Transverse colon (tissue), 4 donors: ENCODE data around the gene RAE1. TPM values are rescaled to one million over a fixed set of nuclear protein-coding genes. Genes with fewer than 3 reads are reported as not detected.
"Not testable (repeated sequence)": the region's sequence is repeated elsewhere in the genome, so short reads cannot be mapped to it uniquely, and the experiment has no call there.

ENCODE experiments used
- DNase-seq: peaks from one replicate; pipeline ENCODE4 v3.0.0-alpha.2; 2019
- H3K27ac ChIP-seq, 4 donors: fragments of 200-600 bp; sonication (generic); 2 replicates each; pipeline ENCODE4 v1.5.1; 2016 to 2018; ENCODE audit warnings: inconsistent platforms in 4 of 4
- H3K27me3 ChIP-seq: fragments of 200-600 bp; sonication (generic); 2 replicates; pipeline ENCODE4 v1.5.1; 2017; ENCODE audit warnings: inconsistent platforms
- H3K36me3 ChIP-seq, 4 donors: fragments of 200-600 bp; sonication (generic); 2 replicates each; pipeline ENCODE4 v1.5.1; 2017 to 2019; ENCODE audit warnings: inconsistent platforms in 4 of 4
- H3K4me1 ChIP-seq, 4 donors: fragments of 200-600 bp; sonication (generic); 2 replicates each; pipeline ENCODE4 v1.5.1; 2017 to 2020; ENCODE audit warnings: inconsistent platforms in 4 of 4
- H3K4me3 ChIP-seq, 4 donors: fragments of 200-600 bp; sonication (generic); 1 replicate in 1 of 4; 2 replicates in 3 of 4; pipeline versions ENCODE4 v1.5.1 to v1.6.1; 2017 to 2019; ENCODE audit warnings: inconsistent platforms in 4 of 4
- H3K9me3 ChIP-seq, 2 donors: fragments of 200-600 bp; sonication (generic); 2 replicates each; pipeline ENCODE4 v1.5.1; 2017 to 2019; ENCODE audit warnings: inconsistent platforms in 2 of 2
- CTCF ChIP-seq, 5 experiments: fragments of 200-600 bp in 3 of 5; fragments of 450-650 bp in 2 of 5; sonication (generic) in 3 of 5; IDR thresholded peaks; 1 replicate in 2 of 5; 2 replicates in 3 of 5; pipeline ENCODE4 v1.5.1; 2016 to 2017; ENCODE audit warnings: antibody characterized with exemption in 5 of 5, inconsistent platforms in 3 of 5, mild to moderate bottlenecking in 2 of 5, moderate library complexity in 1 of 5
- EP300 ChIP-seq: sonication (generic); formaldehyde crosslinking; IDR thresholded peaks from one replicate; pipeline ENCODE4 v1.6.1; 2017; ENCODE audit warnings: antibody characterized with exemption, low read depth
- POLR2A ChIP-seq: fragments of 450-650 bp; IDR thresholded peaks from one replicate; pipeline ENCODE4 v1.6.1; 2016; ENCODE audit warnings: antibody characterized with exemption, mild to moderate bottlenecking, moderate library complexity
- POLR2AphosphoS5 ChIP-seq, 3 donors: sonication (generic); formaldehyde crosslinking; IDR thresholded peaks; one replicate each; pipeline ENCODE4 v1.6.1; 2016; ENCODE audit warnings: antibody characterized with exemption in 3 of 3
- WGBS, 2 donors: methylation state at CpG; one replicate each; pipeline ENCODE4 v1.1.5; 2018; ENCODE audit warnings: low coverage in 1 of 2; 5-methylcytosine and 5-hydroxymethylcytosine counted together
- in situ Hi-C, 4 donors: fragments of 200-750 bp; cut with MboI; loops; one replicate each; pipeline versions ENCODE4 v1.15.0 to v1.15.1; 2017; ENCODE audit warnings: low sequenced_read_pairs in 3 of 4, low pct_ligation_motif_present in 1 of 4, low pct_unique_long_range_greater_than_20kb in 1 of 4
- intact Hi-C: fragments of 100-400 bp; cut with DNase I; formaldehyde crosslinking; loops from one replicate; pipeline ENCODE4 v1.15.1; 2023; ENCODE audit warnings: low total_unique reads
- total RNA-seq, 4 donors: library from RNA; depleted of rRNA; stranded (reverse); fragments of >200 nt; gene quantifications; one replicate each; pipeline ENCODE4 v1.1.0, GENCODE V29; 2016

RAE1 gene
- total RNA-seq, 4 donors from 2014 or later, result 5.6 to 29.9 (median 15.2) TPM

GRCh38 chr20:57341663-57342062 lies 9.4 kb upstream of the RAE1 start:
- 74 to 89% methylated on average over 2 of the region's 2 CpGs for WGBS, 2 donors
- no peaks in the 10 kb centered on the region for H3K9me3 ChIP-seq
- intact Hi-C loops (loop anchor here (10.0 kb wide), 1 partner anchor 787 kb away; no protein-coding TSS in a partner anchor), in situ Hi-C loops (loop anchor here in 3 of 4 donors (5.0 to 25.0 kb wide), 3 partner anchors 254 to 779 kb away; no protein-coding TSS in a partner anchor)
- TF ChIP-seq EP300, result no peak
- no peak for TF ChIP-seq CTCF (IDR thresholded peaks at IDR 0.05)
- no peak for TF ChIP-seq POLR2AphosphoS5 (IDR thresholded peaks at IDR 0.05)
- no peak for TF ChIP-seq POLR2A
- H3K4me1 ChIP-seq, result no peaks in the 10 kb centered on the region
- H3K36me3 ChIP-seq, result no peaks in the 10 kb centered on the region
- no peak overlapping the region for H3K27ac ChIP-seq
- no peaks in the 10 kb centered on the region for H3K27me3 ChIP-seq
- no peak overlapping the region for H3K4me3 ChIP-seq
- DNase-seq, result no peak

- Histone ChIP-seq H3K27ac (no peak overlapping the region), H3K36me3 (no peaks in the 10 kb centered on the region), H3K4me3 (no peak overlapping the region), H3K27me3 (no peaks in the 10 kb centered on the region), H3K9me3 (no peaks in the 10 kb centered on the region), H3K4me1 (no peaks in the 10 kb centered on the region)
- 43% methylated on average over 2 of the region's 2 CpGs; no CpG with 5 or more reads in 1 of the 2 donors for WGBS, 2 donors
- no peak for DNase-seq
- in situ Hi-C loops, result loop anchor here in 3 of 4 donors (5.0 to 25.0 kb wide), 3 partner anchors 256 to 781 kb away; no protein-coding TSS in a partner anchor
- intact Hi-C loops, result loop anchor here (10.0 kb wide), 1 partner anchor 788 kb away; no protein-coding TSS in a partner anchor
- TF ChIP-seq EP300 (no peak), CTCF (IDR thresholded peaks at IDR 0.05) (no peak), POLR2A (no peak), POLR2AphosphoS5 (IDR thresholded peaks at IDR 0.05) (no peak)
These were observed 8.2 kb upstream of the RAE1 start for GRCh38 chr20:57342829-57343228.

GRCh38 chr20:57346477-57346876 lies 4.6 kb upstream of the RAE1 start:
- TF ChIP-seq CTCF (IDR thresholded peaks at IDR 0.05), result peak; percentile 68 to 77 (median 74)
- TF ChIP-seq POLR2AphosphoS5 (IDR thresholded peaks at IDR 0.05), result no peak
- TF ChIP-seq POLR2A, result no peak
- H3K27me3 ChIP-seq, result no peaks in the 10 kb centered on the region
- in situ Hi-C loops, result loop anchor here in 3 of 4 donors (5.0 to 25.0 kb wide), 3 partner anchors 259 to 784 kb away; no protein-coding TSS in a partner anchor
- H3K36me3 ChIP-seq, result no peaks in the 10 kb centered on the region
- DNase-seq, result peak; percentile 77
- intact Hi-C loops, result loop anchor here (10.0 kb wide), 1 partner anchor 792 kb away; no protein-coding TSS in a partner anchor
- H3K4me3 ChIP-seq, result no peak overlapping the region
- no peaks in the 10 kb centered on the region for H3K9me3 ChIP-seq
- H3K27ac ChIP-seq, result no peak overlapping the region
- H3K4me1 ChIP-seq, result no peaks in the 10 kb centered on the region
- WGBS, 2 donors, result 0 to 1% methylated on average over 4 of the region's 4 CpGs

GRCh38 chr20:57347393-57347792 lies 3.7 kb upstream of the RAE1 start:
- in situ Hi-C loops, result loop anchor here in 3 of 4 donors (5.0 to 25.0 kb wide), 3 partner anchors 260 to 785 kb away; no protein-coding TSS in a partner anchor

GRCh38 chr20:57348200-57348921 lies 2.7 kb upstream of the RAE1 start:
- peaks cover 0 to 10% (median 9%) of the 10 kb centered on the region in 4 donors for H3K4me1 ChIP-seq
- H3K9me3 ChIP-seq, H3K27ac ChIP-seq, H3K4me3 ChIP-seq, H3K27me3 ChIP-seq, H3K36me3 ChIP-seq, DNase-seq: not testable (repeated sequence)
- WGBS, 2 donors, result 65% methylated on average over 22 of the region's 47 CpGs; no CpG with 5 or more reads in 1 of the 2 donors
- intact Hi-C loops, result loop anchor here (10.0 kb wide), 1 partner anchor 794 kb away; no protein-coding TSS in a partner anchor
- in situ Hi-C loops, result loop anchor here in 3 of 4 donors (5.0 to 25.0 kb wide), 3 partner anchors 261 to 786 kb away; no protein-coding TSS in a partner anchor

More at GRCh38 chr20:57347393-57347792, 3.7 kb upstream of the RAE1 start:
- TF ChIP-seq EP300 (no peak), POLR2A (no peak), CTCF (IDR thresholded peaks at IDR 0.05) (no peak), POLR2AphosphoS5 (IDR thresholded peaks at IDR 0.05) (no peak)
- no peak for DNase-seq
- peaks cover 0 to 9% (median 8%) of the 10 kb centered on the region in 4 donors for H3K4me1 ChIP-seq
- H3K27ac ChIP-seq, result no peak overlapping the region
- H3K9me3 ChIP-seq, result no peaks in the 10 kb centered on the region
- no peak overlapping the region for H3K4me3 ChIP-seq
- 58 to 79% methylated on average over 3 to 4 of the region's 4 CpGs for WGBS, 2 donors
- intact Hi-C loops, result loop anchor here (10.0 kb wide), 1 partner anchor 793 kb away; no protein-coding TSS in a partner anchor
- no peaks in the 10 kb centered on the region for H3K27me3 ChIP-seq
- no peaks in the 10 kb centered on the region for H3K36me3 ChIP-seq

- in situ Hi-C loops (loop anchor here in 3 of 4 donors (5.0 to 25.0 kb wide), 3 partner anchors 262 to 787 kb away; no protein-coding TSS in a partner anchor), intact Hi-C loops (loop anchor here (10.0 kb wide), 1 partner anchor 794 kb away; no protein-coding TSS in a partner anchor)
- H3K9me3 ChIP-seq, H3K4me3 ChIP-seq, H3K27me3 ChIP-seq, H3K27ac ChIP-seq, DNase-seq, H3K36me3 ChIP-seq: not testable (repeated sequence)
- 86% methylated on average over 21 of the region's 21 CpGs; no CpG with 5 or more reads in 1 of the 2 donors for WGBS, 2 donors
- peaks cover 0 to 10% (median 9%) of the 10 kb centered on the region in 4 donors for H3K4me1 ChIP-seq
These were observed 2.0 kb upstream of the RAE1 start for GRCh38 chr20:57348922-57349574.
